ENCODE data around the gene FREM3. TPM values are rescaled to one million over a fixed set of nuclear protein-coding genes. Genes with fewer than 3 reads are reported as not detected.

Gene FREM3
- total RNA-seq, 4 donors from 2014 or later: not detected

- no peaks in the 10 kb centered on the region for H3K4me1 ChIP-seq
- no peak for DNase-seq
- no peaks in the 10 kb centered on the region for H3K36me3 ChIP-seq
- H3K4me3 ChIP-seq: no peak overlapping the region
- H3K27ac ChIP-seq: no peak overlapping the region
- intact Hi-C loops (cut with DNase I): no loop called here
- peaks cover 0 to 11% (median 0%) of the 10 kb centered on the region in 3 donors for H3K9me3 ChIP-seq
- no peaks in the 10 kb centered on the region for H3K27me3 ChIP-seq
- TF ChIP-seq CTCF (IDR thresholded peaks at IDR 0.05): no peak
- no peak for TF ChIP-seq POLR2A (IDR thresholded peaks at IDR 0.05)
Measured at GRCh38 chr4:143587703-143588102, 112.8 kb downstream of the FREM3 start.

GRCh38 chr4:143586080-143586479 lies 114.4 kb downstream of the FREM3 start:
- no peak overlapping the region for H3K4me3 ChIP-seq
- TF ChIP-seq POLR2A (IDR thresholded peaks at IDR 0.05): no peak
- no peak for TF ChIP-seq CTCF (IDR thresholded peaks at IDR 0.05)
- H3K27me3 ChIP-seq: no peaks in the 10 kb centered on the region
- no peak for DNase-seq
- H3K9me3 ChIP-seq: peaks cover 0 to 11% (median 0%) of the 10 kb centered on the region in 3 donors
- no peak overlapping the region for H3K27ac ChIP-seq
- H3K4me1 ChIP-seq: no peaks in the 10 kb centered on the region
- intact Hi-C loops (cut with DNase I): no loop called here
- no peaks in the 10 kb centered on the region for H3K36me3 ChIP-seq

GRCh38 chr4:143585548-143585947 lies 114.9 kb downstream of the FREM3 start:
- Histone ChIP-seq H3K9me3 (peaks cover 0 to 11% (median 0%) of the 10 kb centered on the region in 3 donors), H3K27me3 (no peaks in the 10 kb centered on the region), H3K27ac (no peak overlapping the region), H3K4me1 (no peaks in the 10 kb centered on the region), H3K36me3 (no peaks in the 10 kb centered on the region), H3K4me3 (no peak overlapping the region)
- TF ChIP-seq CTCF (IDR thresholded peaks at IDR 0.05): no peak
- no peak for TF ChIP-seq POLR2A (IDR thresholded peaks at IDR 0.05)
- no peak for DNase-seq
- intact Hi-C loops (cut with DNase I): no loop called here
- 85 to 87% methylated on average over 6 of the region's 6 CpGs for WGBS, 2 donors

GRCh38 chr4:143581331-143581946 lies 119.0 kb downstream of the FREM3 start:
- Histone ChIP-seq H3K9me3 (peaks cover 0 to 11% (median 0%) of the 10 kb centered on the region in 3 donors), H3K4me1 (no peaks in the 10 kb centered on the region), H3K4me3 (no peak overlapping the region), H3K27ac (no peak overlapping the region), H3K36me3 (no peaks in the 10 kb centered on the region), H3K27me3 (no peaks in the 10 kb centered on the region)
- intact Hi-C loops (cut with DNase I): no loop called here
- TF ChIP-seq POLR2A (IDR thresholded peaks at IDR 0.05) (no peak), CTCF (IDR thresholded peaks at IDR 0.05) (no peak)
- WGBS, 2 donors: 100% methylated on average over 1 of the region's 3 CpGs; no CpG with 5 or more reads in 1 of the 2 donors
- DNase-seq: no peak

GRCh38 chr4:143575331-143575730 lies 125.1 kb downstream of the FREM3 start:
- TF ChIP-seq CTCF (IDR thresholded peaks at IDR 0.05) (no peak), POLR2A (IDR thresholded peaks at IDR 0.05) (no peak)
- no peak overlapping the region for H3K27ac ChIP-seq
- no peaks in the 10 kb centered on the region for H3K4me1 ChIP-seq
- no peak overlapping the region for H3K4me3 ChIP-seq
- intact Hi-C loops (cut with DNase I): no loop called here
- H3K27me3 ChIP-seq: no peaks in the 10 kb centered on the region
- no peaks in the 10 kb centered on the region for H3K36me3 ChIP-seq
- DNase-seq: no peak
- no peaks in the 10 kb centered on the region for H3K9me3 ChIP-seq
